ENCODE results near the gene NACC2.
A peak's percentile ranks its signal among the peaks of the same experiment; 100 is the strongest.

Gene NACC2

DNA sequence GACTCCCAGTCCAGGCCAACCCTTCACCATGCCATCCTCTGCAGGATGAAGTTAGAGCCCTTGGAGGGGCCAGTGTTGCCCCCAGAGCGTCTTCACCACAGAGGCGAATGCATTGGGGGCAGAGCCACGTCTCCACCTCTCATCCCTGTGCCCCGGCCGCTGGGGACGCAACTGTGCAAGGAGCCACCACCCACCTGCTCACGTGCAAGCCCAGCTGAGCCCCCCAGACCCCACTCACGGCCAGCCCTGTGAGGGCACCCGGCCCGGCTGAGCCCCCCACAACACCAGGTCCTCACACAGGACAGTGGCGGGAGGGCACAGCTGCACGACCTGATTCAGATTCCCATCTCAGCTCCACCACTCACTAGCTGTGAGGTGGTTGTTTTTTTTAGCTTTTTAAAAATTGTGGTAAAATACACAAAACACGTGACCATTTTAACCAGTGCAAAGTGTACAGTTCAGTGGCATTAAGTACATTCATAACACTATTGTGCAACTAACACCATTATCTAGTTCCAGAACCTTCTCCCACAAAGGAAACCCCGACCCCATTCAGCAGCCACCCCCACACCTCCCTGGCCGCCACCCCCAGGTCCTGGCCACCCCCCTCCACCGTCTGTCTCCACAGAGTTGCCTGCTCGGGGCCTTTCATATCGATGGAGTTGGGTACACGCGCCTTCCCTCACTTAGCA lies 100.4 kb downstream of the NACC2 start:
- no peak for DNase-seq (ENCODE audit: low read depth, low spot score)

DNA sequence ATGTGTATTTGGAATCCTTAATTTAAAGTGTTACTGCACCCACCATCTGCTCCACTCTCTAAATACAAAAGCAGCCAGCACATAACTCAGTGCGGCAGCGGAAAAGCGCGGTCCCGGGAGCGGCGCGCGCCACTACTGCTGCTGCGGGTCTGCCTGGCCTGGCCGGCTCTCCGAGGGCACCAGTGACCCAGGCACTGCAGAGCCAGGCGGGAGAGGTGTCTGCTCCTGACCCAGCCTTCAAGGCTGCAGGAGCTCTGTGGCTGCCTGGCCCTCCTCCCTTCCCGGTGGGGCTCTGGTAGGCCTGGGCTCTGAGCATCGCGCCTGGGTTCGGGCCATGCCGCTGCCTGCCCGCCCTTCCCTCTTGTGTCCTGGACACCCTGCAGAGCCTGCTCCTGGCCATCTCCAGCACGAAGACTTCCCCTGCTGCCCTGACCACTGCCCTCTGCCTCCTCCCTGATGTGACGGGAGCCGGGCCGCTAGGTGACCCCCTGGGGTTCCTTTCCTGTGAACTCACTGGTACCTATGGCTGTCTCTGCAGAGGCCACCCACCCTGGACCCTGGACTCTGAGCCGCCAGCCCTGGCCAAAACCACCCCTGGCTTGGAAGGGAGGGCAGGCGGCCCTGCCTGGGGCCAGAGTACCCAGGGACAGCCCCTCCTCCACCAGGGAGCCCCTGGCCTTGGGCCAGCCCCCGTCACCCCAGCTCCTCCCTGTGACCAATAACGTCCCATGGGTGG lies 101.2 kb downstream of the NACC2 start:
- DNase-seq (ENCODE audit: low read depth, low spot score) = no peak

DNA sequence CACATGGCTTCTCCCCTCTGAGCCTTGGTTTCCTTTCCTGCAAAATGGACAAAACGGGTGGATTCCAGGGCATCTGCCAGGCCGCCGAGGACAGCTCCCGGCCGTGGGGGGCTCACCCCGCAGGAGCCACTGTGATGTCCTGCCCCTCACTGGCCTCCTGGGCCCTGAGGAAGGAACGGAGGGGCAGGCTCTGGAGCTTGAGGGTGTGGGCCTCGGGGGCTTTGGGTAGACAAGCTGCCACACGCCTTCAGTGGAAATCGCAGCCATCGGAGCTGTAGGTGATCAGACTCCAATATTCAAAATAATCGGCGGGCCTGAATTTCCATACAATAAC lies 101.7 kb downstream of the NACC2 start:
- no peak for DNase-seq (ENCODE audit: low read depth, low spot score)

DNA sequence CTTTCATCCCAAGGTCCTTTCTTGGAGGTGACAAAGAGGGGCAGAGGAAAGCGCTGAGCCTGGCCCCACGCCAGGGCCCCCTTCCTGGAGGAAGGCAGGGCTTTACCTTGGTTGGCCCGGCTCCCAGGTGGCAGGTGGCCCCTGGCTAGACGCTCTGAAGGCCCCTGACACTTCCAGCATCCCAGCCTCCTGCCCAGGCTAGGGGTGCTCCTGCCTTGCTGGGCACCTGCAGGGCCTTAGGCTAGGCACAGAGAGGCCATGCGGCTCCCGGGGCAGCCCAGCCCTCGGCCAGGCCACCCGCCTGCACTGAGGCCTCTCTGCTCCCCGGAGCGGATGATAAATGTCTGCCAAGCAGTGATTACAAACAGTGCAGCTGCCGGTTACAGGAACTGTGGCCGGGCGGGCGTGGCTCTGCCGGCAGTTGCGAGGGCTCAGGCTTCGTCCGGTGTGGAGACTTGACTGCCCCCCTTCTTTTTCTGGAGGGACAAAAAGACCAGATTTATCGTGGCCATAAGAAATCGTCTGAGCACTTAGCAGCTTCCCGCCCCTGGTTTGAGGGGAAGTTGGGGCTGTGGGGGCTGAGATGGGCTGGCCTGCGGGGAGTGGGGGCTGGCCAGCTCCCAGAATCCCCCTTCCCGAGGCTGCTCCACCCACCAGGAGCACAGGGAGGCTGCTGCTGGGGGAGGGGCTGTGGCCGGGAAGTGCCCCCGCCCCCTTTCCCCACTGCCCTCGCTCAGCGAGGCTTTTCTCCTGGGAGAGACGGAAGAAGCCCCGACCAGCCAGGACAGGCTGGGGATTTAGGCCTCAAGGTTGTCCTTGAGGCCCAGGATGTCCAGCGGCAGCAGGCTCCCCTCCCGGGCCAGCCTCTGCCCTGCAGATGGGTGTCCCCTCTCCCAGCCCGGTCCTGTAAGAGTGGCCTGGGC lies 102.3 kb downstream of the NACC2 start:
- DNase-seq (ENCODE audit: low read depth, low spot score) = no peak

DNA sequence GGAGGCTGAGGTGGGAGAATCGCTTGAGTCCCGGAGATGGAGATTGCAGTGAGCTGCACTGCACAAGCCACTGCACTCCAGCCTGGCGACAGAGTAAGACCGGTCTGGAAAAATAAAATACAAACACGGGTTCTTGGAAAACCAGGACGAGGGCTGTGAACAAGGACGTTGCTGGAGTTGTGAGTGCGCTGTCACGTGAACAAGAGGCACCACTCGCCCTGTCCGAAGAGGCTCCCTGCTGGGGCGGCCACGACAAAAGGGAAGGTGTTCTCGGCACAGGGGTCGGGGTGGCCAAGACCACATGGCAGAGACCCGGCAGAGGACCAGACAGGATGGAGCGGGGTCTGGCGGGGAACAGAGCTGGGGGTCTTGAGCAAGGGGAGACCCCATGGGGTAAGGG lies 103.3 kb downstream of the NACC2 start:
- DNase-seq (ENCODE audit: low read depth, low spot score) = no peak

DNA sequence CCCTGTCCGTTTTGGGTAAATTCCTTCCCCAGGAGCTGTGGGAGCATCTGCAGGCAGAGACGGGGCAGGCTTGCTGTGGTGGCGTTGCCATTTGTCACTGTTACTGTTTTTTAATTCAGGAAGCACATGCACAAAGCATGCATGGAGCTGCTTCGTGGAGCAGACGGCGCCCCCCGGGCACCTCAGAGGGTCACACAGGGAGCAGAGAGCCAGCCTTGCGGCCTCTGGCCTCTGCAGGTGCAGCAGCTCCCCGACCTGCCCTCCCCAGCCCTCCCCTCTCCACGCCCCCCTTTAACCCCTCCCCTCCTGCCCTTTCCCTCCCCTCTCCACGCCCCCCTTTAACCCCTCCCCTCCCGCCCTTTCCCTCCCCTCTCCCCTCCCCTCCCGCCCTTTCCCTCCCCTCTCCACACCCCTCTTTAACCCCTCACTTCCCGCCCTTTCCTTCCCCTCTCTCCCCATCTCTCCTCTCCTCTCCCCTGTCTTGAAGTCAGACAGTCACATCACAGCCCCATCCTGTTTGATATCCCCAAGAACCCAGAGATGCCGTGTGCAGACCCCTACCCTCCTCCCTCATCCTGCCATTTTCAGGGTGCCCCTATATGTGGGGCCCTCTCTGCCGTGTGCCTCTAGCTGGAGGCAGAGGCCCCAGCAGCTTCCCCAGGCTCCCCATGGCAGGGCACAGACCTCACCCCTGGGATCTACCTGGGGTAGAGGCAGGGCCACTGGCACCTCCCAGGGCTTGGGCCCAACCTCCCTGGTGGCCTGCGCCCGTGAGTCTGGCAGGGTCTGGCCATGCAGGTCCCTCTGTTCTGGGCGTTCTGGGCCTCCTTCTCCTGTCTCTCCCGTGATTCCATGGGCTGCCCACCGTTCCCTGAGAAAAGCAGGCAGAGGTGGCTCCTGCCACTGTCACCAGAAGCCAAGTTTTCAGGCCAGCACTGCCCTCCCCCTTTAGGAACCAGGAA lies 104.3 kb downstream of the NACC2 start:
- DNase-seq (ENCODE audit: low read depth, low spot score) = peak; percentile 85

DNA sequence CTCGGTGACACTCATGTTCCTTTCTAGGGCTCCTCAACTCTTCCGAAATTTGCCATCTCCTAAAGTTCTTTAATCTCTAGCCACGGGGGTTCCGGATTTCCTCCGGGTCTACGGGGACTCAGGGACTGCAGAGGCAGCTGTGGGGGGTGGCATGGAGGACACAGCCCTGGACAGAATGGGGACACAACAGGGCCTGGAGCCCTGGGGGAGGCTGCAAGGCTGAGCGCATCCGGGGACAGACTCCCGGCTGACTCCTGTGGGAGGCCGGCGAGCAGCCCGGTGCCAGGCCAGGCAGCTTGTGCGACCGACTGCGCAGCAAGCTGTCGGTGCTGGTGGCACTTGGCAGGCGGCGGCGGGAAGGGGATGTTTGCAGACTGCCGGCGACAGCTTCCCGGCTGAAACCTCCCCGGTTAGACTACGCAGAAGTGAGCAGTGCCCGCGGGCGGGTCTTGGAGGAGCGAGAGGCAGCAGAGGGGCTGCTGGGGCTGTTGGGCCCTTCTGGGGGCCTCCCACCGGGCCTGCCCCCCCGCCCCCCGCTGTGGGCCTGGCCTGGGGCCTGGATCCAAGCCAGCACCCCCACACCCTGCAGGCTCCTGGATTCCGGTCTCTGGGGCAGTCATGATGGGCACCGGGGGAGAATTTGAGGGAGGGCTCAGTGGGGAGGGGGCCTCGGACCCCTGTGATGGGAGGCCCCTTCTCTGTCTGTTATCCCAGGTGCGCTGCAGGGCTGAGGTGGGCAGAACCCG lies 105.2 kb downstream of the NACC2 start:
- no peak for DNase-seq (ENCODE audit: low read depth, low spot score)

DNA sequence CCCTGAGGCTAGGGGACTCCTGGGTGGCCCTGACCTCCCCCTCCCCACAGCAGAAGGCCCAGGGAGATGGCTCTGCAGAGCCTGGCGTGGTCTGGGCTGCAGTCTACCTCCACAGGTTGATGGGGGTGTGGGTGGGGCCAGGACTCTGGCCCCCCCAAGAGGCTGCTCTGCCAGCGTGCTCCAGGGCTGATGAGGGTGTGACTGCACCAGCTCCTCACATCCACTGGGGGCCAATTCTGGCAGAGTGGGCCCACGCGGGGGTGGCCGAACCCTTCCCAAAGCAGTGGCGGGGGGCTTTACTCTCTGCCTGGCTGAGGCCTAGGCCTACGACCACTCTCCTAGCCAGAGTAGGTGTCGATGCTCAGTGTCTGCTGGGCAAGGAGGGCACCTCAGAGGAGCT lies 105.9 kb downstream of the NACC2 start:
- DNase-seq (ENCODE audit: low read depth, low spot score) = no peak

DNA sequence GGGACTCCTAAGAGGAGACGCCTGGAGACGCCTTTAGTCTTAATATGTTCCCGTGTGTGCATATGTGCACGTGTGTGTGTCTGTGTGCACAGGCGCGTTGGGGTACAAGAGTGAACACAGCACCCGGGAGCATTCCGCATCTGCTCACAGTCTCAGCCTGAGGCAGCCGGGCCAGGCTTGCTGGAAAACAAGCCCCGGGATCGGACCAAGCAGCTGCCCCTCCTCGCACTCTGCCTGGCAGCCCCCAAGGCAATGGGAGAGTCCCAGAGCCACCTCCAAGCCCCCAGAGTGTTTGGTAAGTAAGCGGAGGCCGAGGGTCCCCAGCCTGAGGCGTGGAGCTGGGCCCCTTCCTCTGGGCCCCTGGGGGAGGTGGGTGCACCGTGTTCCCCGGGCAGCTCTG lies 106.6 kb downstream of the NACC2 start:
- no peak for DNase-seq (ENCODE audit: low read depth, low spot score)

DNA sequence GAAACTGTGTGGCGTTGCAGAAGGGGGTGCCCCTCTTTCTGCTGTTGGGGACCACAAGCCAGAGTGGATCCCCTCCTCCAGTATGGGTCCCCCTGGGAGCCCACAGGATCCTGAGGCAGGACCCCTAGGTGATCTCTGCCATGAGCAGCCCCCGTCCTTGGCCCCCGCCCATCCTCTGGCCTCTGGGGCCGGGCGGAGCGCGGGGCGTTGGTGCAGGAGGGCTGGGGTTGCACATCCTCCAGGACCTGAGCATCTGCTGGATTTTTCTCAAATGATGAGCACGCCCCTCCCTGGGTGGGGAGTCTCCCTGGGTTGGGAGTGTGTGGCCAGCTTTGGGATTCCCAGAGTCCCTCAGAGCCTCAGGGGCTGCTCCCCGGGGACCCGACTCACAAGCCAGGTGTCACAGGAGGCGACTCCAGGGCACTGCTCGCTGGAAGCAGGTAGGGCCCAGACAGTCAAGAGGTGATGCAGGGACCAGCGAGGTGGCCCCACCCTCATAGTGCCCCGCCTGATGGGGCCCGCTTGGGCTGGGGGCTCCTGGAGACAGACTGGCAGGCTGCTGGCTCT lies 107.2 kb downstream of the NACC2 start:
- DNase-seq (ENCODE audit: low read depth, low spot score) = no peak

DNA sequence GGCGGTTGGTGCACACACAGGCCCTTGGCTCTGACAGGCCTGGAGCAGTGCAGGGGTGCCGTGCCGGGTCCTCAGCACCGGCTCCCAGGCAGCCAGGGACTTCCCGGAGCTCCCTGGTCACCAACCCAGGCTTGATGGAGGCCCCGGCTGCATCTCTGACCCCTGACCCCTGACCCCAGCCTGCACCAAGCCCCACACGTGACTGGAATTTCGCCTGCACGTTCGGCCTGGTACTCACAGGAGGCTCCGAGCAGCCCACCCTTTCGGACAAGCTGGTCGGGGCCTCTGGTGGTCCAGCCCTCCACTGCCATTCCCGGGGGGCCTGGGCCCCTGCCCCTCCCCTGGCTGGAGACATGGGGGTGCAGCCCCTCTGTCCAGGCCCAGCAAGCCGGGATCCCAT lies 108.5 kb downstream of the NACC2 start:
- no peak for DNase-seq (ENCODE audit: low read depth, low spot score)

DNA sequence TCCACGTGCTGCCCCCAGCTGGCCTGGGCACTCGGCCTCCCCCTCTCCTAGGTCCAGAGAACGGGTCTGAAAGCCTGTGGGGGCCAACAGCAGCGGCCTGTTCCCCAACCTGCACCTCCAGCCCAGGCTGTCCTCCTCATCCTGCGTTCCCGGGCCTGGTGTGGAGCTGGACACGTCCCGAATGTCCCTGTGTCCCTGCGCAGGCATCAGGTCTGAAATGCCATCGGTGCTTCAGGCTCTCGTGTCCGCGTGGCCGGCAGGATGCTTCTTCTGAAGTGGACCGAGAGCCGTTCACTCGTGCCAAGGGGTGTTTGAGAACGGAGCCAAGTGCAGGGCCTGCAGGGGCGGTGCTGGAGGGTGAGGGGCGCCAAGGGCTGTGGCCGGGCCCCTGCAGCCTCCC lies 109.2 kb downstream of the NACC2 start:
- no peak for DNase-seq (ENCODE audit: low read depth, low spot score)

DNA sequence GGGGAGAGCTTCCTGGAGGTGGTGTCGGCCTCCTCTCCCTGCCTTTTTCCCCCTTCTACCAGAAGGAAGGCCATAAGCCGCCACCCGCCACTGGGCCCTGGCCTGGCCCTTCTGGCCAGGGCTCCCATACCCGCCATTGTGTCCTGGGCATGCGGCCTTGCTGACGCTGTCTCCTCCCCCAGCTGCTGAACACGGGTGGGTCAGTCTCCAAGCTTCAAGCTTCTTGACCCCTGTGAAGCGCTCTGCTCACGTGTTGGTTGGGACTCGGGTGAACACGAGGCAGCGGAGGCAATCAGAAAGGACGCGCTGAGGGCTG lies 109.7 kb downstream of the NACC2 start:
- no peak for DNase-seq (ENCODE audit: low read depth, low spot score)

DNA sequence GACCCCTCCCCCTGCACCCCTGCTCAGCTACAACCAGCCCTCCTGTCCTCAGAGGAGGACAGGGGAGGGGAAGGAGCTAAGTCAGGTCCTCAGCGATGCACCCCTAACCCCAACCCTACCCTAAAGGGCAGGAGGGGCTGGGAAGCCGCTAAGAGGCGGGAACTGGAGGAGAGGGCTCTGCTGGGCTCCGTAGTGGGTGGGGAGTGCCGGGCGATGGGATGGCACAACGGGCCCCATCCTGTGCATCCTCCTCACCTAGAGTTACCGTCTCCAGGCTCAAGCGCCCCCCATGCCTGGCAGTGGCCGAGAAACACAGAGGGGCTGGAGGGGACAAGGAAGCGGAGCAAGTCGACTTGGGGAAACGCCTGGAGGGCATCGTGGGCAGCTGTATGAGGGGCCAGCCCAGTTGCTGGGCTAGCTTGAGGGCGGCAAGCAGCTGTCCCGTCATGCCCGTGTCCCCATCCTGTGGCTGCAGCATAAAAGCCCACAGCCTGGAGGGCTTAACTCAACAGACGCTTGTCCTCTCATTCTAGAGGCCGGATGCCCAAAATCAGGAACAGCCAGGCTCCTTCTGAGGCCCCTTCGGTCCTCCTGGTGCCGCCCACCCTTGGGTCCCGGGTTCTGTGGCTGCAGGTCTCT lies 110.9 kb downstream of the NACC2 start:
- no peak for DNase-seq (ENCODE audit: low read depth, low spot score)

DNA sequence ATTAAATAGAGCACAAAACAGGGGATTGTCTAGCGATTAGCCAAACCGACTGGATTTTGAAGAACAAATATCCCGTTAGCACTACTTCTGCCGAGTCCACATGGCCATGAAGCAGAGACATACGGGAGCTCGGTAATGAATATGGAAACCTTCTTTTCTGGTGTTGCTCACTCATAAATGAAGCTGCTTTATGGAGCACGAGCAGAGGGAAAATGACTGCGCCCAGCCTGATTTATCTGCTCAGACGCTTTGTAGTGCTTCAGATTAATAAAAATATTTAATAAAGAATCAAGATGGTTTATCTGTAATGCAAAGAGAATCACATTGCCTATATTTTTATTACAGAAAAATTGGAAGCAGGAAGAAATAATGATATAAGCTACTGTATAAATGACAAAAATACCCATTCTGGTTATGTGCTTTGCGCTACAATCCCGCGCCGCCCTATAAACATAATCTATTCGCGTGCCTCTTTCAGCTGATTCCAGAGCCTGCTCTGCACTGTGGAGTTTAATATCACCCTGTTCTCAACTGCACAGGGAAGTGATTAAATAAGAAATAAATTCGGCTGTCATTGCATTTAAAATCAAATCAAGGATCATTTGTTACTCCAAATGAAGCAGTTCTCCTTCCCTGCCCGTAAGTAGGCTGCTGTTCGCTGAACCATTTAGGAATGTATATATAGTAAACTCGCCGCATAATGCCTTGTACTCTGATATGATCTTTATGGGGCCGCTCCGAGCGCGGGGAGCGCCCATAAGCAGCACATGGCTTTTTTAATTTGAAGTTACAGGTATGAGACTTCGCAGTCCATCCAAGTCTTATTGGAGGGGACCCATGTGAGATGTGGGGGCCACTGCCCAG lies 111.6 kb downstream of the NACC2 start:
- no peak for DNase-seq (ENCODE audit: low read depth, low spot score)

DNA sequence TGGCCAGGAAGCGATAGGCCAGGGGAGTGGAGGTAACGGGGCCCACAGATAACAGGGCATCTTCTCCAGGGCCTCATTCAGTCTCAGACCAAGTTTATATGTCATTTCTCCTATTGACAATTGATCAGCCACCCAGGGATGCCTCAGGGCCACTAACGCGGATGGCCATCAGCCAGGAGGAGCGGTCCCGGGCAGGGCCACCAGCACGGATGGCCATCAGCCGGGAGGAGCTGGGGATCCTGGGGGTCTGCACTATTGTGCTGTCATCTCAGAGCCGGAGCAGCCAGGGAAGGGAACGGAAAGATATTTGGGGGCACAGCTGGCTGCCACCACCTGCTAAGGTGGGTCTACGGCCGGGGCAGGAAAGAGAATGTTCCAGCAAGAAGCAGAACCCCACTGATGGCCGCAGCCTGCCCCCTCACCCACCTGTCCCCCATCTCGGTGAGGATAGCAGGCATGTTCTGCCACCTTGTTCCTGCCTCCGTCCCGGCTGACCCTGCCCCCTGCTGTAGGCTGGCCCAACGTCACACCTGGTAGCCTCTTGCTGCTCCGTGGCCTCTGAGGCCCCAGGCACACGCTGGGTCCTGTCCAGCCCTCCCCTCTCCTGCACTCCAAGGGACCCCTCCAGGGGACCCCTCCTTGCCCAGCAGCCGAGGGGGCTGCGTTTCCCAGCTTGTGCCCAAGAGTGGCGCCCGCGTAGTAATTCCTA lies 112.4 kb downstream of the NACC2 start:
- no peak for DNase-seq (ENCODE audit: low read depth, low spot score)

DNA sequence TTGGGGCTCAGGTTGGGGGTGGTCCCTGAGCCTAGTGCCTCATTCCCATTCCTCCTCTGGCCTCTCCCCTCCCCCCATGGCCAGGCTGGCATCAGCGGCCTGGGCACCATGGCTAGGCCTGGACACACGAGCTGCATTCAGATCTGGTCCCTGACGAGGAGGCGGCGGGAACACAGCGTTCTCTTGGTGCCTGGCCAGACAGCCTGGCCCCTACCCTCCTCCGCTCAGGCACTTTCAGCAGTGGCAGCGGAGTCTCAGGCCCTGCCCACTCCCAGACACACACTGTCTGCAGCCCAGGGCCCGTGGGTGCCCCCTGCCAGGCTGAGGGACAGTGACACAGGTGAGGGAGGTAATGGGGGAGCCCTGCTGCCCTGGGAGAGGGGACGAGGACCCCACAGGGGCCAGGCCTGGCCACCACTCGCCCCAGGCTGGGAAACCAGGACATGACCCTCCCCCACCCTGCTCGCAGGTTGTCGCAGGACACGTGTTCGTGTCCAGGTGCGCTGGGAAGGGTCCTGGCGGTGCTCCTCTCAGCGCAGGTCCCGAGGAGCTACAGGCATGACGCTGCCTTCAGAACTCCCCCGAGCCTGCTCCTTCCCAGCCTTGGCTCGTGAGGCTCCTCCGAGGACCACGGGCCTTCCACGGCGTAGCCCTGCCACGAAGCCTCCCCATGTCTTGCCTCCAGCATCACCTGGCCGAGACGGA lies 114.0 kb downstream of the NACC2 start:
- no peak for DNase-seq (ENCODE audit: low read depth, low spot score)
